ENCODE results near the gene C4orf50.

DNA sequence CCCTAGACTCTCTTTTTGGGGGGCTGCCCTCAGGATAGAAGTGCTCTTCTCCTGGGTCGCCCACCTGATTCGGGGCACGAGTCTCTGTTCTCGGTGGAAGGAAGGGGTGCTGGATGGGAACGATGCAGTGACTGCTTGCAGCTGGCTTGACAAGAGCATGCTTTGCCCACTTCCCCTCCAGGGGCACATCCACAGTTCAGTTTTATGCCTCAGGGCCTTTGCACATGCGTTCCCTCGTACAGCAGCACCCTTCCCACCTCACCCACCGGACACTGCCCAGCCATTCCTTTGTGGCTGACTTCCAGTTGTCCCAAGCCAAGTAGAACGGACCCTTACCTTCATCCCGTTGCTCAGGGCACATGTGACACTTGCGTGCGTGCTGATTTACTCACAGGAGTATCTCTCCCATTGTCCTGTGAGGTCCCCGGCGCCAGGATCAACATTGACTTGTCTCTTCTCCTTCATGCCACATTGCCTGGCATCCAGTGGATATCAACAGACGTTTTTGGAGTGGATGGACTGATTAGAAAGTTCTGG lies 60.0 kb downstream of the C4orf50 start:
- TF ChIP-seq, protein P1, sequence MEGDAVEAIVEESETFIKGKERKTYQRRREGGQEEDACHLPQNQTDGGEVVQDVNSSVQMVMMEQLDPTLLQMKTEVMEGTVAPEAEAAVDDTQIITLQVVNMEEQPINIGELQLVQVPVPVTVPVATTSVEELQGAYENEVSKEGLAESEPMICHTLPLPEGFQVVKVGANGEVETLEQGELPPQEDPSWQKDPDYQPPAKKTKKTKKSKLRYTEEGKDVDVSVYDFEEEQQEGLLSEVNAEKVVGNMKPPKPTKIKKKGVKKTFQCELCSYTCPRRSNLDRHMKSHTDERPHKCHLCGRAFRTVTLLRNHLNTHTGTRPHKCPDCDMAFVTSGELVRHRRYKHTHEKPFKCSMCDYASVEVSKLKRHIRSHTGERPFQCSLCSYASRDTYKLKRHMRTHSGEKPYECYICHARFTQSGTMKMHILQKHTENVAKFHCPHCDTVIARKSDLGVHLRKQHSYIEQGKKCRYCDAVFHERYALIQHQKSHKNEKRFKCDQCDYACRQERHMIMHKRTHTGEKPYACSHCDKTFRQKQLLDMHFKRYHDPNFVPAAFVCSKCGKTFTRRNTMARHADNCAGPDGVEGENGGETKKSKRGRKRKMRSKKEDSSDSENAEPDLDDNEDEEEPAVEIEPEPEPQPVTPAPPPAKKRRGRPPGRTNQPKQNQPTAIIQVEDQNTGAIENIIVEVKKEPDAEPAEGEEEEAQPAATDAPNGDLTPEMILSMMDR (IDR thresholded peaks at IDR 0.05): no peak
- no peak for TF ChIP-seq POLR2AphosphoS5 (IDR thresholded peaks at IDR 0.05; ENCODE audit: insufficient read depth in 1 of 2, low read depth in 1 of 2)
- no peak for TF ChIP-seq POLR2A (IDR thresholded peaks at IDR 0.05)

Measured in vagina (tissue), 2 donors.